NB4 (cell line): Measurements from ENCODE around the gene KCNIP4.

ENCODE experiments used
- DNase-seq: peaks from one replicate; pipeline ENCODE4 v3.0.0; 2010; ENCODE audit warnings: low read depth
- H3K4me3 ChIP-seq: one replicate; pipeline ENCODE4 v1.5.1; 2011; ENCODE audit warnings: mild to moderate bottlenecking, low read depth, low read length, moderate library complexity
- CTCF ChIP-seq: IDR thresholded peaks from one replicate; pipeline ENCODE4 v1.5.1; 2012; ENCODE audit warnings: low read depth, low read length
- MAX ChIP-seq: IDR thresholded peaks from 2 replicates; pipeline ENCODE4 v1.6.1; 2011; ENCODE audit warnings: low read depth, low read length
- MYC ChIP-seq: IDR thresholded peaks from 2 replicates; pipeline ENCODE4 v1.6.1; 2011; ENCODE audit warnings: low read depth, low read length
- POLR2A ChIP-seq: IDR thresholded peaks from 2 replicates; pipeline ENCODE4 v1.6.1; 2011; ENCODE audit warnings: mild to moderate bottlenecking; ENCODE audit not compliant: insufficient read length; ENCODE audit errors: extremely low read depth

The KCNIP4 gene

GRCh38 chr4:21571100-21571499 lies 377.5 kb downstream of the KCNIP4 start:
- DNase-seq: no peak
- H3K4me3 ChIP-seq: no peak overlapping the region
- TF ChIP-seq MYC (no peak), CTCF (no peak), MAX (no peak), POLR2A (no peak)

- no peak for DNase-seq
- TF ChIP-seq MYC: no peak
- no peak for TF ChIP-seq POLR2A
- TF ChIP-seq CTCF: no peak
- no peak for TF ChIP-seq MAX
- no peak overlapping the region for H3K4me3 ChIP-seq
These were observed 378.9 kb downstream of the KCNIP4 start for GRCh38 chr4:21569638-21570037.

GRCh38 chr4:21555083-21555482 lies 393.5 kb downstream of the KCNIP4 start:
- no peak for TF ChIP-seq CTCF
- TF ChIP-seq MYC: no peak
- no peak for TF ChIP-seq POLR2A
- TF ChIP-seq MAX: no peak
- no peak overlapping the region for H3K4me3 ChIP-seq
- no peak for DNase-seq

GRCh38 chr4:21554500-21554899 lies 394.1 kb downstream of the KCNIP4 start:
- DNase-seq: no peak
- TF ChIP-seq CTCF: no peak
- TF ChIP-seq MYC: no peak
- H3K4me3 ChIP-seq: no peak overlapping the region

GRCh38 chr4:21554066-21554465 lies 394.5 kb downstream of the KCNIP4 start:
- no peak for DNase-seq
- TF ChIP-seq MYC (no peak), CTCF (no peak), POLR2A (no peak), MAX (no peak)

GRCh38 chr4:21552455-21552854 lies 396.1 kb downstream of the KCNIP4 start:
- TF ChIP-seq CTCF: no peak
- no peak for TF ChIP-seq MAX
- TF ChIP-seq POLR2A: no peak
- no peak for TF ChIP-seq MYC
- no peak for DNase-seq
- no peak overlapping the region for H3K4me3 ChIP-seq

More at GRCh38 chr4:21554066-21554465, 394.5 kb downstream of the KCNIP4 start:
- H3K4me3 ChIP-seq: no peak overlapping the region
